Suprapubic skin (tissue), 4 donors: ENCODE measurements around the gene RIMKLA. TPM values are rescaled to one million over a fixed set of nuclear protein-coding genes. Genes with fewer than 3 reads are reported as not detected.
A peak's percentile ranks its signal among the peaks of the same experiment; 100 is the strongest.

ENCODE experiments used
- DNase-seq, 2 donors: peaks; one replicate each; pipeline ENCODE4 v3.0.0-alpha.2; 2019; ENCODE audit warnings: low spot score in 2 of 2
- H3K27ac ChIP-seq: fragments of 200-600 bp; sonication (generic); one replicate; pipeline ENCODE4 v1.5.1; 2019
- H3K27me3 ChIP-seq: fragments of 200-600 bp; sonication (generic); one replicate; pipeline ENCODE4 v1.5.1; 2019
- H3K36me3 ChIP-seq: fragments of 200-600 bp; sonication (generic); one replicate; pipeline ENCODE4 v1.5.1; 2019
- H3K4me1 ChIP-seq: fragments of 200-600 bp; sonication (generic); one replicate; pipeline ENCODE4 v1.5.1; 2019
- H3K4me3 ChIP-seq: fragments of 200-600 bp; sonication (generic); one replicate; pipeline ENCODE4 v1.5.1; 2019; ENCODE audit warnings: mild to moderate bottlenecking
- H3K9me3 ChIP-seq: fragments of 200-600 bp; sonication (generic); one replicate; pipeline ENCODE4 v1.5.1; 2019
- EP300 ChIP-seq: sonication (generic); formaldehyde crosslinking; IDR thresholded peaks from one replicate; pipeline ENCODE4 v1.6.1; 2017; ENCODE audit warnings: antibody characterized with exemption
- POLR2A ChIP-seq, 2 donors: fragments of 450-650 bp; IDR thresholded peaks; one replicate each; pipeline ENCODE4 v1.6.1; 2017; ENCODE audit warnings: antibody characterized with exemption in 2 of 2, mild to moderate bottlenecking in 2 of 2, moderate library complexity in 2 of 2
- POLR2AphosphoS5 ChIP-seq, 3 donors: sonication (generic); formaldehyde crosslinking; IDR thresholded peaks; one replicate each; pipeline ENCODE4 v1.6.1; 2017; ENCODE audit warnings: antibody characterized with exemption in 3 of 3
- WGBS: methylation state at CpG from one replicate; pipeline ENCODE4 v1.1.5; 2018; 5-methylcytosine and 5-hydroxymethylcytosine counted together
- total RNA-seq, 4 donors: library from RNA; depleted of rRNA; stranded (reverse); fragments of >200 nt; gene quantifications; one replicate each; pipeline ENCODE4 v1.1.0, GENCODE V29; 2016
- TF ChIP-seq, protein P1 (sequence below), 2 donors: fragments of 200-600 bp in 1 of 2; fragments of 450-650 bp in 1 of 2; sonication (generic) in 1 of 2; IDR thresholded peaks; one replicate each; pipeline ENCODE4 v1.5.1; 2016 to 2019; ENCODE audit warnings: antibody characterized with exemption in 2 of 2, mild to moderate bottlenecking in 1 of 2, moderate library complexity in 1 of 2

The RIMKLA gene
- total RNA-seq, 4 donors from 2014 or later = 0.11 to 0.93 (median 0.54) TPM

DNA sequence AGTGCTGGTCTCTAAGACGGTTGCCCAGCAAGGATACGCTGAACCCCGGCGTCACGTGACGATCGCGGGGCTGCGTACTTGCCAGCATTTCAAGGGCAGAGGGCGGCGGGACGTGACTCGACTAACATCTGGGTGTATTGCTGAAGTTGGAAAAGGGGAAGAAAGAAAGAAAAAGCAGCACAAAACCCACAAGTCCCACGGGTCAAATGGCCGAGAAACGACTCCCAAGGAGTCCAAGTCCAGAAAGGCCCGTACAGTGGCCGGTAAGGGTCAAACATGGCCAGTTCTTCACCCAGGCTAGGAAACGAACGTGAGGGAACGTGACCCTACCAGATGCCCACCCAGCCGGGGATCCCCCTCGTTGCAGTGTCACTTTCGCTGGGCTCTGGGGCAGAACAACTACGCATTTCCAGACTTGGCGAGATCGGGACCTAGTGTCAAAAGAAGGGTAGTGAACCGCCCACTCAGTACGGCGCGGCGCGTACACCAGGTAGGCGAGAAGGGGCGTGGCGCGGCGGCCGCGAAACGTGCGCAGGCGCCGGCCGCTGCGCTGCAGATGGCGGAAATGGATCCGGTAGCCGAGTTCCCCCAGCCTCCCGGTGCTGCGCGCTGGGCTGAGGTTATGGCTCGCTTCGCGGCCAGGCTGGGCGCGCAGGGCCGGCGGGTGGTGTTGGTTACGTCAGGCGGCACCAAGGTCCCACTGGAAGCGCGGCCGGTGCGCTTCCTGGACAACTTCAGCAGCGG, 75.6 kb downstream of the RIMKLA start, which contains the start of the genes PPCS and ZMYND12:
PPCS (plus strand) TSS at position 534 of the 744 bp plus-strand sequence; CDS start at position 557, 23 bp downstream.
ZMYND12 (minus strand) TSS at position 13 of the 744 bp plus-strand sequence. CDS start 25 bp downstream, outside the sequence.
- Histone ChIP-seq H3K4me1 (peaks cover 26% of the 10 kb centered on the region), H3K4me3 (peak within 1 kb of the TSS; percentile 90), H3K9me3 (no peaks in the 10 kb centered on the region), H3K27me3 (no peaks in the 10 kb centered on the region), H3K36me3 (peaks cover 24% of the 10 kb centered on the region), H3K27ac (peak within 1 kb of the TSS; percentile 94)
- TF ChIP-seq POLR2A (IDR thresholded peaks at IDR 0.05) (peak in 1 of 2 donors; percentile 79), EP300 (no peak), POLR2AphosphoS5 (IDR thresholded peaks at IDR 0.05) (peak; percentile 29 to 83 (median 73))
- TF ChIP-seq, protein P1, sequence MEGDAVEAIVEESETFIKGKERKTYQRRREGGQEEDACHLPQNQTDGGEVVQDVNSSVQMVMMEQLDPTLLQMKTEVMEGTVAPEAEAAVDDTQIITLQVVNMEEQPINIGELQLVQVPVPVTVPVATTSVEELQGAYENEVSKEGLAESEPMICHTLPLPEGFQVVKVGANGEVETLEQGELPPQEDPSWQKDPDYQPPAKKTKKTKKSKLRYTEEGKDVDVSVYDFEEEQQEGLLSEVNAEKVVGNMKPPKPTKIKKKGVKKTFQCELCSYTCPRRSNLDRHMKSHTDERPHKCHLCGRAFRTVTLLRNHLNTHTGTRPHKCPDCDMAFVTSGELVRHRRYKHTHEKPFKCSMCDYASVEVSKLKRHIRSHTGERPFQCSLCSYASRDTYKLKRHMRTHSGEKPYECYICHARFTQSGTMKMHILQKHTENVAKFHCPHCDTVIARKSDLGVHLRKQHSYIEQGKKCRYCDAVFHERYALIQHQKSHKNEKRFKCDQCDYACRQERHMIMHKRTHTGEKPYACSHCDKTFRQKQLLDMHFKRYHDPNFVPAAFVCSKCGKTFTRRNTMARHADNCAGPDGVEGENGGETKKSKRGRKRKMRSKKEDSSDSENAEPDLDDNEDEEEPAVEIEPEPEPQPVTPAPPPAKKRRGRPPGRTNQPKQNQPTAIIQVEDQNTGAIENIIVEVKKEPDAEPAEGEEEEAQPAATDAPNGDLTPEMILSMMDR (IDR thresholded peaks at IDR 0.05) = peak; percentile 13 to 19
- peak; percentile 91 to 93 for DNase-seq
- WGBS = under 1% methylated on average over 63 of the region's 66 CpGs

DNA sequence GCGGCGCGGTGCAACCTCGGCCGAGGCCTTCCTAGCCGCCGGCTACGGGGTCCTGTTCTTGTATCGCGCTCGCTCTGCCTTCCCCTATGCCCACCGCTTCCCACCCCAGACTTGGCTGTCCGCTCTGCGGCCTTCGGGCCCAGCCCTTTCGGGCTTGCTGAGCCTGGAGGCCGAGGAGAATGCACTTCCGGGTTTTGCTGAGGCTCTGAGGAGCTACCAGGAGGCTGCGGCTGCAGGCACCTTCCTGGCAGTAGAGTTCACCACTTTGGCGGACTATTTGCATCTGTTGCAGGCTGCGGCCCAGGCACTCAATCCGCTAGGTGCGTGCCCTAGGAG, 76.1 kb downstream of the RIMKLA start:
- no peaks in the 10 kb centered on the region for H3K27me3 ChIP-seq
- 1% methylated on average over 8 of the region's 23 CpGs for WGBS
- no peaks in the 10 kb centered on the region for H3K9me3 ChIP-seq
- peaks cover 27% of the 10 kb centered on the region for H3K36me3 ChIP-seq
- peak overlapping the region; percentile 94 for H3K27ac ChIP-seq
- no peak for TF ChIP-seq POLR2A (IDR thresholded peaks at IDR 0.05)
- no peak for TF ChIP-seq POLR2AphosphoS5 (IDR thresholded peaks at IDR 0.05)
- TF ChIP-seq EP300 = no peak
- TF ChIP-seq, protein P1 (IDR thresholded peaks at IDR 0.05) = no peak
- DNase-seq = peak; percentile 71 to 80
- H3K4me3 ChIP-seq = peak overlapping the region; percentile 90
- peaks cover 26% of the 10 kb centered on the region for H3K4me1 ChIP-seq

DNA sequence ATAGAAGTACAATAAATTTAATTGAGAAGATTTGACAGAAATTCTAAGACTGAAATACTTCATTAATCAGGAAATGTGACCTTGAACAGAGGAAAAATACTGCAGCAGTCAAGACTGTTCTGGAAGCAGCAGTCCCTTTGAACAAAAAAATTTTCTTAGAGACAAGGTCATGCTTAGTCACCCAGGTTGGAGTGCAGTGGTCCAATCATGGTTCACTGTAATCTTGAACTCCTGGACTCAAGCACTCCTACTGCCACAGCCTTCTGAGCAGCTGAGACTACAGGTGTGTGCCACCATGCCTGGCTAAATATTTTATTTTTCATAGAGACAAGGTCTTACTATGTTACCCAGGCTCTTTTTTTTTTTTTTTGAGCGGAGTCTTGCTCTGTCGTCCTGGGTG, 80.6 kb downstream of the RIMKLA start:
- DNase-seq = no peak
- peaks cover 27% of the 10 kb centered on the region for H3K36me3 ChIP-seq
- H3K9me3 ChIP-seq = no peaks in the 10 kb centered on the region
- 80% methylated on average over 2 of the region's 2 CpGs for WGBS
- peaks cover 35% of the 10 kb centered on the region for H3K4me1 ChIP-seq
- TF ChIP-seq, protein P1 (IDR thresholded peaks at IDR 0.05) = no peak
- TF ChIP-seq POLR2AphosphoS5 (IDR thresholded peaks at IDR 0.05) (no peak), POLR2A (IDR thresholded peaks at IDR 0.05) (no peak), EP300 (no peak)
- no peaks in the 10 kb centered on the region for H3K27me3 ChIP-seq
- no peak overlapping the region for H3K27ac ChIP-seq
- H3K4me3 ChIP-seq = no peak overlapping the region

DNA sequence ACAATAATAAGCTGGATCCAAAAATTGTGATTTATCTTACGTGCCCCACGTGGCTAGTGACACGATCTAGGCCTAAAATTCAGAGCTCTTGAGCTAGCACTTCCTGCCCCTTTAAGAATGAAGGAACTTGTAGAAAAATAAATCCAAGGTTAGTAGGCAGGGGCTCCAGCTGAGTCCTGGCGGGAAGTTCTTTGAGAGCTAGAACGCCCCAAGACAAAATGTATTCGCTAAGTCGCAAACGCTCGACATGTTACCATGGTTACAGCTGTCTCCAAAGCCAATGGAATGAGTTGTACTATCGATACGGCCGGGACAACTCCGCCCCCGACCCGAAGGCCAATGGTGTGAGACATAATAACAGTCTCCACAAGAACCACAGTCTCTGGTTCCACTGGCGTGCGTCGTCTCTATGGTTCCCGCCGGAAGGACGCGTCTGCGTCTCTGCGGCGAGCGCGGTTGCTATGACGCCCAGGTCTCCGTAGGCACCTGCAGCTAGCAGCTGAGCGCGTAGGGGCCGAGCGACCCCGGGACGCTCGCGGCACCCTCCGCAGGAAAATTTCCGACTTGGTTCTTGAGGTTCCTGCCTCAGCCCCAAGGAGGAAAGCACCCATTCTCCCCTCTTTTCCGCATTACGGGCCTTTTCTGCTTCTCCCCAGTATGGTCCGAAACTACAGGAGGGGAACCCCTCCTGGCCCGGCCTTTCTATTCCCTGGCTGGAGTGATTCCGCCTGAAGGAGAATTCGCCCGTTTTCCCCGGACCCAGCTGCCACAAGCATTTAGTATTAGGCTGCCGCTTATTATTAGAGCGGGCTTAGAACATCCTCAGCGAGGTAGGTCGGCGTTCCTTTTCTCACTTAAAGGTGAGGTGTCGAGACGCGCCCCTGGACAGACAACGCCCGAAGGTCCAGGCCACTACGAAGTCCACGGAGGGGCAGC, 82.5 kb downstream of the RIMKLA start, which contains the start of gene CCDC30:
CCDC30 (plus strand) TSS at position 459 of the 936 bp plus-strand sequence. CDS start 17,266 bp downstream, outside the sequence.
- H3K36me3 ChIP-seq = peaks cover 27% of the 10 kb centered on the region
- no peak within 1 kb of the TSS for H3K27ac ChIP-seq
- peak within 1 kb of the TSS; percentile 64 for H3K4me3 ChIP-seq
- H3K4me1 ChIP-seq = peaks cover 22% of the 10 kb centered on the region
- DNase-seq = peak; percentile 97 to 99
- no peaks in the 10 kb centered on the region for H3K9me3 ChIP-seq
- TF ChIP-seq POLR2AphosphoS5 (IDR thresholded peaks at IDR 0.05) = peak in 1 of 3 donors; percentile 59
- TF ChIP-seq EP300 = no peak
- no peaks in the 10 kb centered on the region for H3K27me3 ChIP-seq
- 2% methylated on average over 49 of the region's 59 CpGs for WGBS

DNA sequence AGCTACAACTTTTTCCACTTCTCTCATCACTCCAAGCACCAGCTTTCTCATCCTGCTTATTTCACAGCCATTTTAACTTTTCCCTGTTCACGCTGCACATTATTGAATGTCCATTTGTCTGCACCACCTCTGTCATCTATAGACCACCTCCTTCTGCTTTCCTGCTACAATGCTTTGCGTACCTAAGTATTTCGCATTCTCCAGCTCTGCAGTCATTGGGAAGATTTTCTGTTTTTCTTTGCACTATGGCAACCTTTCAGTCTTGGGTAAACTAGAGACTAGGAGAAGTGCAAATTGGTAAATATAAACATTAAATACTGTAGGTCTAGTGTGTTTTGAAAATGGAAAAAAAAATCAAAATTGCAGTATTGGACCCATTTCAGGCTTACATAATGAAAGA, 83.3 kb downstream of the RIMKLA start:
- no peak for DNase-seq
- peak overlapping the region; percentile 64 for H3K4me3 ChIP-seq
- H3K36me3 ChIP-seq = peaks cover 24% of the 10 kb centered on the region
- no peak for TF ChIP-seq POLR2A (IDR thresholded peaks at IDR 0.05)
- TF ChIP-seq EP300 = no peak
- TF ChIP-seq POLR2AphosphoS5 (IDR thresholded peaks at IDR 0.05) = no peak
- TF ChIP-seq, protein P1 (IDR thresholded peaks at IDR 0.05) = no peak
- no peaks in the 10 kb centered on the region for H3K27me3 ChIP-seq
- H3K4me1 ChIP-seq = peaks cover 17% of the 10 kb centered on the region
- H3K27ac ChIP-seq = no peak overlapping the region
- no peaks in the 10 kb centered on the region for H3K9me3 ChIP-seq
- 71% methylated on average over 3 of the region's 3 CpGs for WGBS
